Activated T-cell treated with anti-CD3 and anti-CD28 coated beads, Interleukin-2, amount 50 U/mL, for 72 hours (primary cell): Measurements from ENCODE around the gene RASGRP1. TPM values are rescaled to one million over a fixed set of nuclear protein-coding genes. Genes with fewer than 3 reads are reported as not detected.
A peak's percentile ranks its signal among the peaks of the same experiment; 100 is the strongest.

Experiments
- ATAC-seq, 2 donors: fragments of 150-1000 bp; cut with Tn5 transposase; replicated peaks in 1 of 2; 2 replicates each; pipeline ENCODE4 v1.10.0; 2021; ENCODE audit warnings: moderate library complexity in 2 of 2, mild to moderate bottlenecking in 1 of 2
- DNase-seq, 2 donors: peaks; one replicate each; pipeline ENCODE4 v3.0.0; 2021 to 2022; ENCODE audit warnings: mixed read lengths in 1 of 2
- H3K27ac Mint-ChIP-seq: one replicate; pipeline ENCODE4 v1.8.0; 2022; ENCODE audit warnings: mild to moderate bottlenecking, moderate library complexity, mixed read lengths
- H3K27me3 Mint-ChIP-seq: one replicate; pipeline ENCODE4 v1.8.0; 2022; ENCODE audit warnings: low read depth, mixed read lengths
- H3K36me3 Mint-ChIP-seq, 2 donors: one replicate each; pipeline ENCODE4 v1.8.0; 2022; ENCODE audit warnings: mixed read lengths in 2 of 2, mild to moderate bottlenecking in 1 of 2; ENCODE audit not compliant: insufficient read depth in 2 of 2
- H3K4me1 Mint-ChIP-seq: one replicate; pipeline ENCODE4 v1.8.0; 2022; ENCODE audit warnings: low read depth, mixed read lengths
- H3K4me3 Mint-ChIP-seq, 2 donors: one replicate each; pipeline ENCODE4 v1.8.0; 2022; ENCODE audit warnings: mild to moderate bottlenecking in 2 of 2, mixed read lengths in 2 of 2, moderate library complexity in 2 of 2
- H3K9me3 Mint-ChIP-seq, 2 donors: one replicate each; pipeline ENCODE4 v1.8.0; 2022; ENCODE audit warnings: mixed read lengths in 2 of 2
- total RNA-seq, 2 donors: library from RNA; stranded (reverse); gene quantifications; one replicate each; pipeline ENCODE4 v1.2.3, GENCODE V29; 2022

RASGRP1 gene
- total RNA-seq, 2 donors from 2014 or later, result 173 to 183 TPM

DNA sequence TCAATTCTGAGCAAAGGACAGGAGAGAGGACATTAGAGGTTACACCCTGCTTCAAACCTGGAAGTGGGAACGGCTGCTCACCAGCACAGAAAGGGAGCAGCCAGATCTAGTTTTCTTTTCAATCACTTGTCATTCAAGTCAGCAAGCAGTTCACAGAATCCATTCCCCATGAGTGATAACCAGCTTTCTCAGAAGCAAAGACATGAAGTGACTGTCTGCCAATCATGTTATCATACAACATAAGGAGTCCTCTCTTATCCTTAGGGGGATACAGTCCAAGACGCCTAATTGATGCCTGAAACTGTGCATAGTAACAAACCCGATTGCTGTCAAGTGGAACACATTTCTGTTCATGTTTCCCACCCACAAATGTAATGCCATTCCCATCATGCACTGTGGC lies 56.0 kb downstream of the RASGRP1 start:
- Mint-ChIP-seq H3K4me1 (peaks cover 33% of the 10 kb centered on the region), H3K9me3 (no peaks in the 10 kb centered on the region), H3K36me3 (peaks cover 22 to 47% of the 10 kb centered on the region in 2 donors), H3K27me3 (no peaks in the 10 kb centered on the region), H3K27ac (peak overlapping the region; percentile 95), H3K4me3 (peak overlapping the region in 1 of 2 donors; percentile 77)
- ATAC-seq (peak; percentile 74 to 83), DNase-seq (peak; percentile 16 to 34)

DNA sequence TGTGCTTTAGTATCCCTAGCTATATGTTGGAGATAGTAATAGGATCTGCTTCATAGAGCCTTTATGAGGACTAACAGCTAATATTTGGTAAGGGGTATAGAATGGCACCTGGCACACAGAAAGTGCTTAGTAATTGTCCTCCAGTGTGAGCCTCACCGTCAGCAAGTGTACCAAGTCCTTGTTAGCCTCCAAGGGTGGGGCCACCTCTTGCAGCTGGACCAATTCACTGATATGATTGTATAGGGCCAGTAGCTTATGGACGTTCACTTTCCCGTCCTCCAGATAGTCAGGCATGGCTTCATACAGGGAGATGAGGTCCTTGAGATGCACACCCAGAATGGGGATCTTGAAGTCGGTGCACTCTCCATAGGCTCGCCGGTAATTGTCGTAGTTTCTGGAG lies 57.0 kb downstream of the RASGRP1 start:
- Mint-ChIP-seq H3K27ac (peak overlapping the region; percentile 84), H3K36me3 (peaks cover 30 to 53% of the 10 kb centered on the region in 2 donors)

DNA sequence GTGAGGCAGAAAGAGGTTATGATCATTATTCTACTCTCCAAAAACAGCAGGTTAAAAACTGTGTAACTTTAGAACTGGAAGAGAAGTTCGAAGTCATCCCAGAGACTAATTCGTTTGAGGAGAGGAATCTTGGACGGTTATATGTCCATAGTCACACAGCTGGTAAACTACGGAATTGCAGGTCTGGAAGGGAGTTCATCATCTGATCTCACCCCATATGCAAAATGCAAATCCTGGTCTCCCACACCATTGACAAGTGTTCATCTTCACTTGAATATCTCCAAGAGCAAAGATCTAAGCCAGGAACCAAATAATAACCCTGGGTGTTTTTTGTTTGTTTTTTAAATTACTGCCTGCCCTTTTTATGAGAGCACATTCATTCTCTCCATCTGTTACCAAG lies 57.6 kb downstream of the RASGRP1 start:
- Mint-ChIP-seq H3K4me1 (peaks cover 39% of the 10 kb centered on the region), H3K4me3 (no peak overlapping the region), H3K36me3 (peaks cover 33 to 56% of the 10 kb centered on the region in 2 donors), H3K27ac (peak overlapping the region; percentile 84), H3K27me3 (no peaks in the 10 kb centered on the region), H3K9me3 (no peaks in the 10 kb centered on the region)
- no peak for DNase-seq
- no peak for ATAC-seq

More for the DNA sequence above, 57.0 kb downstream of the RASGRP1 start:
- ATAC-seq (no peak), DNase-seq (no peak)
- Mint-ChIP-seq H3K4me1 (peaks cover 33% of the 10 kb centered on the region), H3K4me3 (no peak overlapping the region), H3K9me3 (no peaks in the 10 kb centered on the region), H3K27me3 (no peaks in the 10 kb centered on the region)

DNA sequence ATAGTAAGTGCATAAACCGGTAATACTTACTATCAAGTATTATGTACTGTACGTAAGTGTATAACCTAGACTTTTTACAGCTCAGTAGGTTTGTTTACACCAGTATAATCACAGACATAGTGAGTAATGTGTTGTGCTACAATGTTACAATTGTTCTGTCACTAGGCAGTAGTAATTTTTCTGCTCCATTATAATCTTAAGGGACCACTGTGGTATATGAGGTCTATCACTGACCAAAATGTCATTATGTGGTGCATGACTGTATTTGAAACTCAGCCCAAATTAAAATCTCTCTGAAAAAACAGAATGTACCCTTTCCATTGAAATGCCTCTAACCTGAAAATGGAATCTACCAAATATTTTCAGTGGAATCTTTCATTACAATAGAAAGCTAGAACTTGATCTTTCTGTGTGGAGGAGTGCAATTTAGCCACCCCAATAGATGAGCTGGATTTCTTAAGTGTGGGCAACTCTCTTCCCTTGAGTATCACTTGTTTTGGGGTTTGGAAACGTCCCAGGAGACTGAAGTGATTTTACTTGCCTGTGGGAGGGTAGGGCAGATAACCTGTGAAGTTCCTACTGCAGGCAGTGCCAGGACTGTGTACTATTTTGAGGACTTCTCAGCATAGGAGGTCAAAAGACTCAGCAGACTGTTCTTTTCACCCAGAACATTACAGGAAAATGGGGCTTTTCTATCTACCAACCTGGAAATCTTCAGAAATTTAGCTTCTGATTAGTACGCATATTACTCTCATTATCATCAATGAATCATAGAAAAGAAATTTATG lies 59.7 kb downstream of the RASGRP1 start:
- peaks cover 0 to 2% of the 10 kb centered on the region in 2 donors for H3K9me3 Mint-ChIP-seq
- DNase-seq (no peak), ATAC-seq (peak in 1 of 2 donors; percentile 30)
- peaks cover 43 to 66% of the 10 kb centered on the region in 2 donors for H3K36me3 Mint-ChIP-seq
- H3K27ac Mint-ChIP-seq, result peak overlapping the region; percentile 91
- H3K27me3 Mint-ChIP-seq, result no peaks in the 10 kb centered on the region
- H3K4me1 Mint-ChIP-seq, result peaks cover 37% of the 10 kb centered on the region
- no peak overlapping the region for H3K4me3 Mint-ChIP-seq

DNA sequence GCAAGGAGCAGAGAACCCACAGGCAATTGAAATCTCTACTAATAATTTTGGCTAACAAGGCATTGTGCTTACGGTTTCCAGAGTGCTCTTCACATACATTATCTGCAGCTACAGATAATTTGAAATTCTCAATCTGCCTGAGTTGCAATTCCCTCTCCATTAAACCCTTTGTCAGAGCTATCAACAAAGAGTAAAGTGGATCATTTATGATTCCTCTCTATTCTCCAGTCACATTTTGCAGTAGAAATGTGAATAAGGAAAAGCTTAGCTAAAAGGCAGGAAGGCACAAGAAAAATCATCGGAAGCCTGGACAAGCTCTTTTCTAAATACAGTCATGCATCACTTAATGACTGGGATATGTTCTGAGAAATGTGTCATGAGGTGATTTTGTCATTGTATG lies 61.1 kb downstream of the RASGRP1 start:
- H3K4me1 Mint-ChIP-seq, result peaks cover 30% of the 10 kb centered on the region
- DNase-seq (no peak), ATAC-seq (no peak)
- H3K36me3 Mint-ChIP-seq, result peaks cover 54 to 76% of the 10 kb centered on the region in 2 donors
- H3K9me3 Mint-ChIP-seq, result peaks cover 0 to 2% of the 10 kb centered on the region in 2 donors
- no peak overlapping the region for H3K4me3 Mint-ChIP-seq
- H3K27me3 Mint-ChIP-seq, result no peaks in the 10 kb centered on the region
- peak overlapping the region; percentile 83 for H3K27ac Mint-ChIP-seq

DNA sequence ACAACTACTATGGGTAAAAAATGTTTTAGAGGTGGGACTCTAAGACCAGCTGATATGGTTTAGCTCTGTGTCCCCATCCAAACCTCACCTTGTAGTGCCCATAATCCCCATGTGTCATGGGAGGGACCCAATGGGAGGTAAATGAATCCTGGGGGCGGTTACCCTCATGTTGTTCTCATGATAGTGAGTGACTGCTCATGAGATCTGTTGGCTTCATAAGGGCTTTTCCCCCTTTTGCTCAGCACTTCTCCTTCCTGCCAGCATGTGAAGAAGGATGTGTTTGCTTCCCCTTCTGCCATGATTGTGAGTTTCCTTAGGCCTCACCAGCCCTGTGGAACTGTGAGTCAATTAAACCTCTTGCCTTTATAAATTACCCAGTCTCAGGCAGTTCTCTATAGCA lies 65.0 kb downstream of the RASGRP1 start:
- peaks cover 0 to 2% of the 10 kb centered on the region in 2 donors for H3K9me3 Mint-ChIP-seq
- peaks cover 56 to 74% of the 10 kb centered on the region in 2 donors for H3K36me3 Mint-ChIP-seq
- H3K27ac Mint-ChIP-seq, result peak overlapping the region; percentile 86
- H3K27me3 Mint-ChIP-seq, result no peaks in the 10 kb centered on the region
- DNase-seq (no peak), ATAC-seq (no peak)
- H3K4me3 Mint-ChIP-seq, result no peak overlapping the region
- H3K4me1 Mint-ChIP-seq, result peaks cover 17% of the 10 kb centered on the region

DNA sequence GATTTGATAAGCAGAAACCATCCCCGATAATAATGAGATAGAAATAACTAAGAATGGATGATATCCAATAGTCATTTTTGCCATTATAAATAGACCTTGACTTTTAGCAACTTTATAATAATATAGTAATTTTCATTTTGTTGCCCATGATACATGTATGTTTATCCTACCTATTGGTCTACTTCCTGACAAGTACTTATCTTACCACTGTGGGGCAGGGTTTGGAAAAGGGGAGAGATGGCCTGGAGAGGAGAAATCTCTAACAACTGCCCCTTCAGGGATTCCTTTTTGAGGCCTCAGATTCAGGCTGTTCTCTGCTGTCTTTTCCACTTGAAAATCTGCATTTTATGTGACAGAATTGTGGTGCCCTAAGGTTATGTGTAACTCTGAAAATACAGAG lies 68.5 kb downstream of the RASGRP1 start:
- peaks cover 12% of the 10 kb centered on the region for H3K4me1 Mint-ChIP-seq
- H3K27me3 Mint-ChIP-seq, result no peaks in the 10 kb centered on the region
- ATAC-seq, result no peak
- H3K27ac Mint-ChIP-seq, result peak overlapping the region; percentile 68
- H3K36me3 Mint-ChIP-seq, result peaks cover 43 to 66% of the 10 kb centered on the region in 2 donors
- H3K9me3 Mint-ChIP-seq, result peaks cover 0 to 2% of the 10 kb centered on the region in 2 donors
- no peak overlapping the region for H3K4me3 Mint-ChIP-seq
- DNase-seq, result no peak

DNA sequence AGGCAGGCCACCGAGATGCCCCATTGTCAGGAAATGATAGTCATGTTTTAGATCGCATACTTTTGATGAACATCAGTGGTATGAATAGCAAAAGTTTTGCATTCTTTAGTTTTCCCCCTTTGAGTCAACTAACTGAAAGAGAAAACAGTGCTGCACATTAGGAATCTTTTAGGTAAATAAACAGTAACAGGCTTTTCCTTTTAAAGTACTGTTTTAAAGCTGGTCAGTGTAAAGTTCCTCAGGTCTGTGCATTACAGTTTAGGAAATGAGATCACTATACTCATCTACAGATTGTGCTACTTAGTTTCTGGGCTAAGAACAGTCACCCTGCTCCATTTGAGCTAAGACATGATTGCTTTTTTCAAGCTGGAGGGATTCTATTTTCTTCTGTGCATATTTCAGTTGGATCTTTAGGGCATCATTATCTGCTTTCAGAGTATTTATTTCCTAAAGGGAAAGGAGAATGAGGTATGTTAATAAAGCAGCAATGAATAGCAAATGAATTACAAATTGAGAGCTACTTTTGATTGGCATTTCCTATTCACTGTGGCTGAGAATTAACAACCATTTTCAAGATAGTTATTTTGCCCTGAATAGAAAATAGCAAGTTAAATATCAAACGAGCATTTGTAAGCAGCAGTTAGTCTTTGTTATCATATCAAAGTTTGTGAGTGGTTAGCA lies 74.2 kb downstream of the RASGRP1 start:
- Mint-ChIP-seq H3K9me3 (no peaks in the 10 kb centered on the region), H3K36me3 (peaks cover 18 to 37% of the 10 kb centered on the region in 2 donors), H3K4me1 (peaks cover 43% of the 10 kb centered on the region), H3K27me3 (no peaks in the 10 kb centered on the region), H3K4me3 (peak overlapping the region in 1 of 2 donors; percentile 6), H3K27ac (peak overlapping the region; percentile 85)
- DNase-seq, result no peak
- ATAC-seq, result peak; percentile 24 to 41

DNA sequence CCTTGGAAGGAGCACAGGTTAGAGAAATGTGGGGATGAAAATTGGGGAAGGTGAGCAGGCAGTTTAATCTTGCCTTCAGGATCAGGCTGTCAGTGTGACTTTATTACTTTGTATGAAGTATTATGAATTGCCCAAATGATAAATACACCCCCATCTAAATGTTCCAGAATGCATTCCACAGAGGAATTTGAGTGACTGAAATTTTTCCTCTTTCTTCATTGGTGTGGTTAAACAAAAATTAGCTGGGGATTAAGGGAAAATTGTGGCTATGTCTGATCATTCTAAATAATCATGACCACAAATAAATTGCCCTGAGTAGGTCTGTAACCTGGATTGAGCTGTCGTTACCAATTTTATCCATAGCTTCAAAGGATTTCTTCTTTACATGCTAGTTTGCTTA lies 77.2 kb downstream of the RASGRP1 start:
- Mint-ChIP-seq H3K27me3 (no peaks in the 10 kb centered on the region), H3K27ac (peak overlapping the region; percentile 96), H3K9me3 (no peaks in the 10 kb centered on the region), H3K36me3 (peaks cover 8 to 28% of the 10 kb centered on the region in 2 donors), H3K4me3 (peak overlapping the region in 1 of 2 donors; percentile 69), H3K4me1 (peaks cover 42% of the 10 kb centered on the region)
- ATAC-seq (peak in 1 of 2 donors; percentile 38), DNase-seq (no peak)

DNA sequence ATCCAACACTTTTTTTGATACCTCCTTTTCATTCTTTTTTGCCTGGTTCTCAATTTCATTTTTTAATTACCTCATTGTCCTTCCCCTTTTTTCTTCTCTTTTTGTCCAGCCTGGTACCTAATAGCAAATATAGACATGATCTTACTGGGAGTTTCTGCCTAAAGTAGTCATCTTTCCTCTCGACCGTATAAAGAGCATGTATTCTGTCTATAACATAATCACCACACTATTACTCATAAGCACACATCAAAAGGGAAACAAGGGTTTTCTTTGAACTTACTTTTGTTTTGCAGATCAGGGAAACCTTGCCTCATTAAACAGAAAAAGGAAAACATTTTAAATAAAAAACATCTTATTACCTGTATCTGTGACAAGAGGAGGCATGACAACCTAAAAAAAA lies 77.7 kb downstream of the RASGRP1 start:
- peaks cover 46% of the 10 kb centered on the region for H3K4me1 Mint-ChIP-seq
- H3K9me3 Mint-ChIP-seq, result no peaks in the 10 kb centered on the region
- ATAC-seq (peak; percentile 88 to 92), DNase-seq (no peak)
- no peaks in the 10 kb centered on the region for H3K27me3 Mint-ChIP-seq
- peaks cover 8 to 27% of the 10 kb centered on the region in 2 donors for H3K36me3 Mint-ChIP-seq
- H3K27ac Mint-ChIP-seq, result peak overlapping the region; percentile 96
- H3K4me3 Mint-ChIP-seq, result peak overlapping the region; percentile 2 to 69

DNA sequence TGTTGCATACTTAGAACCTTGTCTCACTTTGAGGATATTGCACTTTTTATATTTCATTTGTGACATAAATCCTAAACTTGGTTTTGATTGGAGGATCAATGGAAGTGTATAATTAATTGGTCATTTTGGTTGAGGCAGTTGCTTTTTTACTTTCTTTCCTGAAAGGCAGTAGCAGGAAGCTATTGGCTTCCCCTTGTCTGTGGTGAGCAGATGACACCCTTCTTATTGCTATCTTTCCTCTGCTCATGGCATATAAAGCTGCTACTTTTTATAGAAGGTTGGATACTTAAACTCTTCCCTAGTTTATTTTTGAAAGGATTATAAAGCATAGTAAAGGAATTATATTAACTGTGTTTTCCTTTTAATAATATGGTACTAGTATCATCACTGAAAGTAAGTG lies 82.0 kb downstream of the RASGRP1 start:
- Mint-ChIP-seq H3K4me3 (no peak overlapping the region), H3K36me3 (peaks cover 7 to 29% of the 10 kb centered on the region in 2 donors)

DNA sequence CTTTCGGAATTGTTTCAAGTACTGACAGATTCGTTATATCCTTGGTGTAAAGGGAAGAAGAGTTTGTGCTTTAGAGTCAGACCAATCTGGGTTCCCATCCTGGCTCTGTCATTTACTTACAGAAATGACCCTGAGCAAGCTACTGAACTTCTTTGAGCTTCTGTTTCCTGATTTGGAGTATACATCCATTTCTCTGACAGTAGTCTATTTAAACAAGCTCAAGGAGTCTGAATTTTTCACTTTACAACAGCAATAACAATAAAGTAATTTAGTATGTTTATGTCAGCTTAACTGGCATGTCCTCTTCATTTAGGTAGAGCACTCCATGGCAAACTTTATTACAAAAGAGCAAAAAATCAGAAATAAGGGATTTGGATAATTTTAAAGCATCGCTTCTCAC lies 82.9 kb downstream of the RASGRP1 start:
- H3K9me3 Mint-ChIP-seq, result no peaks in the 10 kb centered on the region
- DNase-seq (no peak), ATAC-seq (no peak)
- peaks cover 2 to 27% of the 10 kb centered on the region in 2 donors for H3K36me3 Mint-ChIP-seq
- no peak overlapping the region for H3K4me3 Mint-ChIP-seq
- H3K27me3 Mint-ChIP-seq, result no peaks in the 10 kb centered on the region
- peak overlapping the region; percentile 90 for H3K27ac Mint-ChIP-seq
- H3K4me1 Mint-ChIP-seq, result peaks cover 19% of the 10 kb centered on the region

More for the DNA sequence above, 82.0 kb downstream of the RASGRP1 start:
- Mint-ChIP-seq H3K9me3 (no peaks in the 10 kb centered on the region), H3K4me1 (peaks cover 27% of the 10 kb centered on the region), H3K27me3 (no peaks in the 10 kb centered on the region), H3K27ac (peak overlapping the region; percentile 93)
- no peak for DNase-seq
- ATAC-seq, result no peak

DNA sequence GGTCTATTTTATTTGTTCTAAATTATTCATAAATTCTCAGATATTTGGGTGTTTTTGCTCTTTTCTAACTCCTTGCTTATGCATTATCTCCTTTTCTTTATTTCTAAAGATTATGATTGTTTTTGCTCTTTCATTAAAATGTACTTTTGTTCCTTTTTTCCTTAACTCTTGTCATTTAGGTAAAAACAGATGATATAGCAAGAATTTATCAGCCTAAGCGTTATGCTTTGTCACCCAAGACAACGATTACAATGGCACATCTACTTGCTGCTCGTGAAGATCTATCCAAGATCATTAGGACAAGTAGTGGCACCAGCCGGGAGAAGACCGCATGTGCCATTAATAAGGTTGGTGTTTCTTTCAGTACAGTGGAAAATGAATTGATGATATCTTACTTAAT lies 83.5 kb downstream of the RASGRP1 start:
- H3K4me1 Mint-ChIP-seq, result peaks cover 15% of the 10 kb centered on the region
- H3K4me3 Mint-ChIP-seq, result no peak overlapping the region
- H3K27ac Mint-ChIP-seq, result peak overlapping the region; percentile 90
- peaks cover 2 to 32% of the 10 kb centered on the region in 2 donors for H3K36me3 Mint-ChIP-seq
- ATAC-seq (no peak), DNase-seq (no peak)
- no peaks in the 10 kb centered on the region for H3K9me3 Mint-ChIP-seq
- H3K27me3 Mint-ChIP-seq, result no peaks in the 10 kb centered on the region
